ENCODE data around the gene PLCB4.

Gene PLCB4

GRCh38 chr20:9493803-9494202 is 424.9 kb downstream of the PLCB4 start:
- H4K91ac ChIP-seq (ENCODE audit: low read length) = no peak overlapping the region
- H3K4me1 ChIP-seq (ENCODE audit: control insufficient read depth, insufficient read depth, low read depth, low read length) = no peaks in the 10 kb centered on the region
- no peak overlapping the region for H2BK120ac ChIP-seq (ENCODE audit: low read depth, low read length)

GRCh38 chr20:9495701-9496100 is 426.8 kb downstream of the PLCB4 start:
- H3K23ac ChIP-seq (ENCODE audit: low read length in 2 of 2) = no peak overlapping the region
- H4K91ac ChIP-seq (ENCODE audit: low read length) = no peak overlapping the region
- H3K14ac ChIP-seq (ENCODE audit: low read length in 2 of 2) = no peak overlapping the region
- no peak overlapping the region for H3K4me2 ChIP-seq (ENCODE audit: low read length, poor library complexity, severe bottlenecking)
- H2AFZ ChIP-seq (ENCODE audit: low read depth, low read length) = no peak overlapping the region
- H3K36me3 ChIP-seq (ENCODE audit: control insufficient read depth in 1 of 2, insufficient read depth in 2 of 2, low read depth in 1 of 2, low read length in 2 of 2) = no peaks in the 10 kb centered on the region
- no peak for DNase-seq
- H3K4me1 ChIP-seq (ENCODE audit: control insufficient read depth, insufficient read depth, low read depth, low read length) = no peaks in the 10 kb centered on the region
- 51% methylated on average over 2 of the region's 2 CpGs for WGBS
- H2BK120ac ChIP-seq (ENCODE audit: low read depth, low read length) = no peak overlapping the region
- H3K4me3 ChIP-seq (ENCODE audit: insufficient read depth in 1 of 2, low read depth in 1 of 2, low read length in 2 of 2) = no peak overlapping the region
- H2BK12ac ChIP-seq (ENCODE audit: low read length in 2 of 2) = no peak overlapping the region
- no peaks in the 10 kb centered on the region for H3K79me1 ChIP-seq (replicated peaks; ENCODE audit: low read length, poor library complexity, severe bottlenecking)
- no peak overlapping the region for H2BK5ac ChIP-seq (ENCODE audit: low read depth, low read length, poor library complexity, severe bottlenecking)
- no peak overlapping the region for H3K9ac ChIP-seq (ENCODE audit: low read length)
- no peak overlapping the region for H4K8ac ChIP-seq (ENCODE audit: low read length)
- peaks cover 4% of the 10 kb centered on the region for H3K9me3 ChIP-seq (ENCODE audit: control insufficient read depth, low read length)
- H2BK15ac ChIP-seq (ENCODE audit: low read depth, poor library complexity, severe bottlenecking) = no peak overlapping the region
- H3K27ac ChIP-seq (ENCODE audit: low read length, poor library complexity, severe bottlenecking) = no peak overlapping the region
- peaks cover 17 to 20% of the 10 kb centered on the region in 2 experiments for H3K27me3 ChIP-seq (ENCODE audit: control insufficient read depth in 1 of 2, insufficient read depth in 1 of 2, low read length in 2 of 2)
- H3K4ac ChIP-seq (ENCODE audit: low read depth in 1 of 2, low read length in 2 of 2) = no peak overlapping the region
- H3K18ac ChIP-seq (ENCODE audit: low read depth in 1 of 2, low read length in 2 of 2) = no peak overlapping the region
- H2AK5ac ChIP-seq (ENCODE audit: low read length, severe bottlenecking) = no peak overlapping the region

More at GRCh38 chr20:9493803-9494202, 424.9 kb downstream of the PLCB4 start:
- no peak overlapping the region for H2BK12ac ChIP-seq (ENCODE audit: low read length in 2 of 2)
- peaks cover 3 to 25% of the 10 kb centered on the region in 2 experiments for H3K27me3 ChIP-seq (ENCODE audit: control insufficient read depth in 1 of 2, insufficient read depth in 1 of 2, low read length in 2 of 2)
- H3K9ac ChIP-seq (ENCODE audit: low read length) = no peak overlapping the region
- H3K4me2 ChIP-seq (ENCODE audit: low read length, poor library complexity, severe bottlenecking) = no peak overlapping the region
- H3K4ac ChIP-seq (ENCODE audit: low read depth in 1 of 2, low read length in 2 of 2) = no peak overlapping the region
- no CpG with 5 or more reads among the region's 2 CpGs for WGBS
- H2AK5ac ChIP-seq (ENCODE audit: low read length, severe bottlenecking) = no peak overlapping the region
- DNase-seq = no peak
- no peak overlapping the region for H2AFZ ChIP-seq (ENCODE audit: low read depth, low read length)
- no peaks in the 10 kb centered on the region for H3K36me3 ChIP-seq (ENCODE audit: control insufficient read depth in 1 of 2, insufficient read depth in 2 of 2, low read depth in 1 of 2, low read length in 2 of 2)
- H4K8ac ChIP-seq (ENCODE audit: low read length) = no peak overlapping the region
- no peak overlapping the region for H2BK5ac ChIP-seq (ENCODE audit: low read depth, low read length, poor library complexity, severe bottlenecking)
- no peaks in the 10 kb centered on the region for H3K79me1 ChIP-seq (replicated peaks; ENCODE audit: low read length, poor library complexity, severe bottlenecking)
- H3K4me3 ChIP-seq (ENCODE audit: insufficient read depth in 1 of 2, low read depth in 1 of 2, low read length in 2 of 2) = no peak overlapping the region
- H3K27ac ChIP-seq (ENCODE audit: low read length, poor library complexity, severe bottlenecking) = no peak overlapping the region
- no peak overlapping the region for H3K18ac ChIP-seq (ENCODE audit: low read depth in 1 of 2, low read length in 2 of 2)
- no peak overlapping the region for H3K23ac ChIP-seq (ENCODE audit: low read length in 2 of 2)
- H3K14ac ChIP-seq (ENCODE audit: low read length in 2 of 2) = no peak overlapping the region
- H2BK15ac ChIP-seq (ENCODE audit: low read depth, poor library complexity, severe bottlenecking) = no peak overlapping the region
- H3K9me3 ChIP-seq (ENCODE audit: control insufficient read depth, low read length) = peaks cover 4% of the 10 kb centered on the region

- Histone ChIP-seq H2BK120ac (ENCODE audit: low read depth, low read length) (no peak overlapping the region), H3K18ac (ENCODE audit: low read depth in 1 of 2, low read length in 2 of 2) (no peak overlapping the region), H3K27me3 (ENCODE audit: control insufficient read depth in 1 of 2, insufficient read depth in 1 of 2, low read length in 2 of 2) (peaks cover 20 to 21% of the 10 kb centered on the region in 2 experiments), H2BK5ac (ENCODE audit: low read depth, low read length, poor library complexity, severe bottlenecking) (no peak overlapping the region), H3K4me2 (ENCODE audit: low read length, poor library complexity, severe bottlenecking) (no peak overlapping the region), H3K9me3 (ENCODE audit: control insufficient read depth, low read length) (peaks cover 4% of the 10 kb centered on the region), H3K4me1 (ENCODE audit: control insufficient read depth, insufficient read depth, low read depth, low read length) (no peaks in the 10 kb centered on the region), H2AFZ (ENCODE audit: low read depth, low read length) (no peak overlapping the region), H3K9ac (ENCODE audit: low read length) (no peak overlapping the region), H3K79me1 (replicated peaks; ENCODE audit: low read length, poor library complexity, severe bottlenecking) (no peaks in the 10 kb centered on the region), H3K23ac (ENCODE audit: low read length in 2 of 2) (no peak overlapping the region), H3K36me3 (ENCODE audit: control insufficient read depth in 1 of 2, insufficient read depth in 2 of 2, low read depth in 1 of 2, low read length in 2 of 2) (no peaks in the 10 kb centered on the region), H3K27ac (ENCODE audit: low read length, poor library complexity, severe bottlenecking) (no peak overlapping the region), H3K14ac (ENCODE audit: low read length in 2 of 2) (no peak overlapping the region), H2AK5ac (ENCODE audit: low read length, severe bottlenecking) (no peak overlapping the region), H4K91ac (ENCODE audit: low read length) (no peak overlapping the region), H2BK15ac (ENCODE audit: low read depth, poor library complexity, severe bottlenecking) (no peak overlapping the region), H3K4me3 (ENCODE audit: insufficient read depth in 1 of 2, low read depth in 1 of 2, low read length in 2 of 2) (no peak overlapping the region), H2BK12ac (ENCODE audit: low read length in 2 of 2) (no peak overlapping the region), H4K8ac (ENCODE audit: low read length) (no peak overlapping the region), H3K4ac (ENCODE audit: low read depth in 1 of 2, low read length in 2 of 2) (no peak overlapping the region)
- 77% methylated on average over 3 of the region's 3 CpGs for WGBS
- DNase-seq = no peak
These were observed 427.3 kb downstream of the PLCB4 start for GRCh38 chr20:9496155-9496554.

- WGBS = 83% methylated on average over 4 of the region's 4 CpGs
- H3K9me3 ChIP-seq (ENCODE audit: control insufficient read depth, low read length) = peaks cover 4% of the 10 kb centered on the region
These were observed 429.4 kb downstream of the PLCB4 start for GRCh38 chr20:9498322-9498721.

More at GRCh38 chr20:9498322-9498721, 429.4 kb downstream of the PLCB4 start:
- Histone ChIP-seq H3K27ac (ENCODE audit: low read length, poor library complexity, severe bottlenecking) (no peak overlapping the region), H2BK15ac (ENCODE audit: low read depth, poor library complexity, severe bottlenecking) (no peak overlapping the region), H4K91ac (ENCODE audit: low read length) (no peak overlapping the region), H3K27me3 (ENCODE audit: control insufficient read depth in 1 of 2, insufficient read depth in 1 of 2, low read length in 2 of 2) (peaks cover 28 to 31% of the 10 kb centered on the region in 2 experiments), H3K4me3 (ENCODE audit: insufficient read depth in 1 of 2, low read depth in 1 of 2, low read length in 2 of 2) (no peak overlapping the region), H3K14ac (ENCODE audit: low read length in 2 of 2) (no peak overlapping the region), H3K79me1 (replicated peaks; ENCODE audit: low read length, poor library complexity, severe bottlenecking) (no peaks in the 10 kb centered on the region), H3K4me1 (ENCODE audit: control insufficient read depth, insufficient read depth, low read depth, low read length) (no peaks in the 10 kb centered on the region), H3K18ac (ENCODE audit: low read depth in 1 of 2, low read length in 2 of 2) (no peak overlapping the region), H3K4ac (ENCODE audit: low read depth in 1 of 2, low read length in 2 of 2) (no peak overlapping the region), H2AK5ac (ENCODE audit: low read length, severe bottlenecking) (no peak overlapping the region), H2AFZ (ENCODE audit: low read depth, low read length) (no peak overlapping the region), H3K9ac (ENCODE audit: low read length) (no peak overlapping the region), H4K8ac (ENCODE audit: low read length) (no peak overlapping the region), H3K4me2 (ENCODE audit: low read length, poor library complexity, severe bottlenecking) (no peak overlapping the region), H2BK120ac (ENCODE audit: low read depth, low read length) (no peak overlapping the region), H2BK12ac (ENCODE audit: low read length in 2 of 2) (no peak overlapping the region), H3K36me3 (ENCODE audit: control insufficient read depth in 1 of 2, insufficient read depth in 2 of 2, low read depth in 1 of 2, low read length in 2 of 2) (no peaks in the 10 kb centered on the region), H2BK5ac (ENCODE audit: low read depth, low read length, poor library complexity, severe bottlenecking) (no peak overlapping the region), H3K23ac (ENCODE audit: low read length in 2 of 2) (no peak overlapping the region)
- DNase-seq = no peak
